ENCODE measurements around the gene MAPK10. TPM values are rescaled to one million over a fixed set of nuclear protein-coding genes. Genes with fewer than 3 reads are reported as not detected.
A peak's percentile ranks its signal among the peaks of the same experiment; 100 is the strongest.

Gene MAPK10
- total and polyA plus RNA-seq, 2 donors (not counting 3 experiments of a cell fraction or from before 2014, with no cell fraction given) = 0.17 TPM; not detected in 1

DNA sequence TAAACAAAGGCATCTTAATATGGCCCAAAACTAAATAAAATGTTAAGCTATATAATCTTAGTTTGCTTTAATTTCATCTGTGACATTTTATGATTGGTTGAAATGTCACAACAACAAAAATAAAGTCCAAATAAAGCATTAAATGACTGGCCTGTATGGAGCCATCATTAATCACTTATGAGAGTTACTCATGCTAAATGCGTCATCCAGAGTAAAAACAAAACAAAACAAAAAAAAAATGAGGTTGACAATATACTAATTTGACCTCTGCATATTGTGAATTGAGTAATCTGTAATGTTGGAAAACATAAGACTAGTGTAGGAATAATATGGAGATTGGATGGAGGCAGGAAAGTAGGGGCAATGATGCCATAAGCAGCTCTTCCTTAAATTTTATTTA, 139.7 kb downstream of the MAPK10 start:
- FAIRE-seq (peak; percentile 65), DNase-seq (ENCODE audit: low read depth, low spot score) (peak; percentile 73)
- Histone ChIP-seq H3K9me1 (replicated peaks; ENCODE audit: control insufficient read depth, extremely low read depth, insufficient read depth, low read length) (no peaks in the 10 kb centered on the region), H3K27ac (ENCODE audit: insufficient read depth, low read depth, low read length) (peak overlapping the region; percentile 8), H3K4me3 (replicated peaks in 1 of 3; ENCODE audit: insufficient read depth in 1 of 3, low read depth in 1 of 3, low read length in 3 of 3) (no peak overlapping the region), H3K9me3 (replicated peaks; ENCODE audit: control insufficient read depth, insufficient read depth, low read length) (no peaks in the 10 kb centered on the region), H3K36me3 (ENCODE audit: control insufficient read depth in 2 of 2, extremely low read depth in 1 of 2, insufficient read depth in 2 of 2, low read length in 2 of 2) (no peaks in the 10 kb centered on the region), H3K9ac (replicated peaks; ENCODE audit: extremely low read depth, insufficient read depth, low read length) (no peak overlapping the region), H3K4me1 (ENCODE audit: control insufficient read depth, extremely low read depth, insufficient read depth, low read length) (peaks cover 9% of the 10 kb centered on the region), H3K27me3 (ENCODE audit: control insufficient read depth in 2 of 2, insufficient read depth in 2 of 2, low read length in 2 of 2) (no peaks in the 10 kb centered on the region), H2AFZ (ENCODE audit: low read depth, low read length) (no peak overlapping the region), H3K79me2 (ENCODE audit: control insufficient read depth, insufficient read depth, low read length) (no peaks in the 10 kb centered on the region), H3K4me2 (ENCODE audit: insufficient read depth, low read length) (peak overlapping the region; percentile 0), H4K20me1 (replicated peaks; ENCODE audit: control insufficient read depth, extremely low read depth, insufficient read depth, low read length) (no peaks in the 10 kb centered on the region)
- dilution Hi-C loops (cut with MboI; ENCODE audit: extremely low pct_ligation_motif_present, low sequenced_read_pairs) (no loop called here), intact Hi-C loops (cut with micrococcal nuclease) (loop anchor here (10.0 kb wide), 1 partner anchor 675 kb away; the partner anchor contains the start of gene C4orf36)
- CTCF ChIA-PET = interaction anchor here (1.5 kb wide), 1 partner anchor 24 kb away, joined by 3 read pairs; no protein-coding TSS in a partner anchor
- TF ChIP-seq, protein P1, sequence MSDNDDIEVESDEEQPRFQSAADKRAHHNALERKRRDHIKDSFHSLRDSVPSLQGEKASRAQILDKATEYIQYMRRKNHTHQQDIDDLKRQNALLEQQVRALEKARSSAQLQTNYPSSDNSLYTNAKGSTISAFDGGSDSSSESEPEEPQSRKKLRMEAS (IDR thresholded peaks at IDR 0.05; ENCODE audit: insufficient read depth, insufficient read length) = no peak
- TF ChIP-seq JUN (IDR thresholded peaks at IDR 0.05; ENCODE audit: borderline replicate concordance, insufficient read depth, insufficient read length, low read depth) (peak; percentile 71), FOS (IDR thresholded peaks at IDR 0.05; ENCODE audit: borderline replicate concordance, insufficient read depth, low read length) (peak; percentile 81)
- POLR2A ChIA-PET = no interaction called here
- no TSS peak for BruUV-seq (replicated peaks)

DNA sequence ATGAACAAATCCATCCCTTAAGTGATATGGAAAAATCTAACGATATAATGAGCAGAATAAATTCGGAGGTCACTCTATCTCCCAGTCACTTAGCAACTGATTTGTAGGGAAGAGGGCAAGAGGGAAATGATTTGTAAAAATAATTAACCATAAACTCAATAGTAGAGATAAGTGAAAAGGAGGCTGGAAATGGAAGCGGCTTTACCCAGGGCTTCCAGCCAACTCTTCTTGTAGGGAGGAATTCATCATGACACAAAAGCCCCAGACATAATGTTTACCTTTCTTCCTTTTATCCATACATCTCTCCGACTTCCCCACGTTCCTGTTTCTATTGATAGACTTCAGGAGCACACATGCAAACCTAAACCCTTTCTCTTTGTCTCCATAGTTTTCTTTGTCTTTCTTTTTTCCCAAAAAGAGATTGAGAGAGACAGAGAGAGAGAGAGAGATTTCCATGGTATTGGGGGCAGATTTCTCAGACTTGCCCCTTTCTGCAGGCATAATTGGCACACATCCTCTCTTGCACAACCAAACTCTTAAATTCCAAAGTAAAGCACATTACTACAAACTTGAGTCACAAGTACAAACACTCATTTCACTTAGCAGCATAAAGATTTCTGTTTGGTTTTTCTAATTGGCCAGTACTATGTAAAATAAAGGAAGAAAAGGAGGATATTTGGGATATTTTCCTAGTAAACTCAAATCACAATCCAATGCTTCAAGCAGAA, 140.9 kb downstream of the MAPK10 start:
- peak; percentile 32 for DNase-seq (ENCODE audit: low read depth, low spot score)

More for the DNA sequence above, 140.9 kb downstream of the MAPK10 start:
- ChIA-PET CTCF (no interaction called here), POLR2A (no interaction called here)
- TF ChIP-seq EZH2 (IDR thresholded peaks at IDR 0.05; ENCODE audit: borderline replicate concordance, low read depth, low read length, severe bottlenecking) (no peak), MYC (IDR thresholded peaks at IDR 0.05; ENCODE audit: low read depth, low read length) (no peak), JUN (IDR thresholded peaks at IDR 0.05; ENCODE audit: borderline replicate concordance, insufficient read depth, insufficient read length, low read depth) (no peak), GATA2 (IDR thresholded peaks at IDR 0.05; ENCODE audit: insufficient read depth, insufficient read length, low read depth, low read length) (no peak), FOS (IDR thresholded peaks at IDR 0.05; ENCODE audit: borderline replicate concordance, insufficient read depth, low read length) (no peak), POLR2A (IDR thresholded peaks at IDR 0.05; ENCODE audit: low read depth, low read length) (no peak), POLR2AphosphoS5 (IDR thresholded peaks at IDR 0.05; ENCODE audit: insufficient read depth, low read depth, low read length) (no peak)
- TF ChIP-seq, protein P2, sequence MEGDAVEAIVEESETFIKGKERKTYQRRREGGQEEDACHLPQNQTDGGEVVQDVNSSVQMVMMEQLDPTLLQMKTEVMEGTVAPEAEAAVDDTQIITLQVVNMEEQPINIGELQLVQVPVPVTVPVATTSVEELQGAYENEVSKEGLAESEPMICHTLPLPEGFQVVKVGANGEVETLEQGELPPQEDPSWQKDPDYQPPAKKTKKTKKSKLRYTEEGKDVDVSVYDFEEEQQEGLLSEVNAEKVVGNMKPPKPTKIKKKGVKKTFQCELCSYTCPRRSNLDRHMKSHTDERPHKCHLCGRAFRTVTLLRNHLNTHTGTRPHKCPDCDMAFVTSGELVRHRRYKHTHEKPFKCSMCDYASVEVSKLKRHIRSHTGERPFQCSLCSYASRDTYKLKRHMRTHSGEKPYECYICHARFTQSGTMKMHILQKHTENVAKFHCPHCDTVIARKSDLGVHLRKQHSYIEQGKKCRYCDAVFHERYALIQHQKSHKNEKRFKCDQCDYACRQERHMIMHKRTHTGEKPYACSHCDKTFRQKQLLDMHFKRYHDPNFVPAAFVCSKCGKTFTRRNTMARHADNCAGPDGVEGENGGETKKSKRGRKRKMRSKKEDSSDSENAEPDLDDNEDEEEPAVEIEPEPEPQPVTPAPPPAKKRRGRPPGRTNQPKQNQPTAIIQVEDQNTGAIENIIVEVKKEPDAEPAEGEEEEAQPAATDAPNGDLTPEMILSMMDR (IDR thresholded peaks at IDR 0.05; ENCODE audit: extremely low read depth in 1 of 2, insufficient read depth in 1 of 2, low read depth in 1 of 2, low read length in 2 of 2) = no peak
- TF ChIP-seq, protein P1 (IDR thresholded peaks at IDR 0.05; ENCODE audit: insufficient read depth, insufficient read length) = no peak
- no peaks in the 10 kb centered on the region for H3K79me2 ChIP-seq (ENCODE audit: control insufficient read depth, insufficient read depth, low read length)
- no peaks in the 10 kb centered on the region for H3K36me3 ChIP-seq (ENCODE audit: control insufficient read depth in 2 of 2, extremely low read depth in 1 of 2, insufficient read depth in 2 of 2, low read length in 2 of 2)
- FAIRE-seq = no peak
- H3K27ac ChIP-seq (ENCODE audit: insufficient read depth, low read depth, low read length) = no peak overlapping the region
- H3K9me3 ChIP-seq (replicated peaks; ENCODE audit: control insufficient read depth, insufficient read depth, low read length) = no peaks in the 10 kb centered on the region
- BruUV-seq (replicated peaks) = no TSS peak
- H3K9ac ChIP-seq (replicated peaks; ENCODE audit: extremely low read depth, insufficient read depth, low read length) = no peak overlapping the region
- peaks cover 9% of the 10 kb centered on the region for H3K4me1 ChIP-seq (ENCODE audit: control insufficient read depth, extremely low read depth, insufficient read depth, low read length)
- no peaks in the 10 kb centered on the region for H4K20me1 ChIP-seq (replicated peaks; ENCODE audit: control insufficient read depth, extremely low read depth, insufficient read depth, low read length)
- H3K27me3 ChIP-seq (ENCODE audit: control insufficient read depth in 2 of 2, insufficient read depth in 2 of 2, low read length in 2 of 2) = no peaks in the 10 kb centered on the region
- peak overlapping the region; percentile 9 for H2AFZ ChIP-seq (ENCODE audit: low read depth, low read length)
- dilution Hi-C loops (cut with MboI; ENCODE audit: extremely low pct_ligation_motif_present, low sequenced_read_pairs) = no loop called here
- no peak overlapping the region for H3K4me3 ChIP-seq (replicated peaks in 1 of 3; ENCODE audit: insufficient read depth in 1 of 3, low read depth in 1 of 3, low read length in 3 of 3)
- intact Hi-C loops (cut with micrococcal nuclease) = no loop called here
- H3K4me2 ChIP-seq (ENCODE audit: insufficient read depth, low read length) = no peak overlapping the region
- H3K9me1 ChIP-seq (replicated peaks; ENCODE audit: control insufficient read depth, extremely low read depth, insufficient read depth, low read length) = no peaks in the 10 kb centered on the region

Measured in endothelial cell of umbilical vein (primary cell).